NCI-H345 treated with DMSO at 0.1 percent for 48 hours (cell line): Measurements from ENCODE around the gene PDE4D.
"Not testable (repeated sequence)": the region's sequence is repeated elsewhere in the genome, so short reads cannot be mapped to it uniquely, and the experiment has no call there.

Source experiments
- DNase-seq: peaks from one replicate; lab custom pipeline; 2025; ENCODE audit not compliant: unreplicated experiment; lab: John Stamatoyannopoulos, UW

PDE4D gene

GRCh38 chr5:59800347-59800893 is 93.1 kb downstream of the PDE4D start:
- DNase-seq = no peak

GRCh38 chr5:59799668-59800346 is 93.7 kb downstream of the PDE4D start:
- peak; percentile 29 for DNase-seq

- peak; percentile 20 for DNase-seq
Measured at GRCh38 chr5:59798862-59799667, 94.5 kb downstream of the PDE4D start.

GRCh38 chr5:59795141-59795540 is 98.4 kb downstream of the PDE4D start:
- no peak for DNase-seq

- no peak for DNase-seq
Measured at GRCh38 chr5:59792983-59793585, 100.4 kb downstream of the PDE4D start.

- no peak for DNase-seq
Measured at GRCh38 chr5:59791617-59792016, 101.9 kb downstream of the PDE4D start.

GRCh38 chr5:59790776-59791475 is 102.6 kb downstream of the PDE4D start:
- DNase-seq = no peak

- DNase-seq = no peak
Measured at GRCh38 chr5:59790376-59790775, 103.2 kb downstream of the PDE4D start.

GRCh38 chr5:59789894-59790293 is 103.6 kb downstream of the PDE4D start:
- no peak for DNase-seq

- DNase-seq = no peak
Measured at GRCh38 chr5:59789197-59789596, 104.3 kb downstream of the PDE4D start.

GRCh38 chr5:59786334-59786805 is 107.2 kb downstream of the PDE4D start:
- DNase-seq = no peak

GRCh38 chr5:59785676-59786333 is 107.7 kb downstream of the PDE4D start:
- DNase-seq = no peak

GRCh38 chr5:59784708-59785107 is 108.8 kb downstream of the PDE4D start:
- DNase-seq = not testable (repeated sequence)

- no peak for DNase-seq
Measured at GRCh38 chr5:59783264-59783663, 110.3 kb downstream of the PDE4D start.

GRCh38 chr5:59782856-59783255 is 110.7 kb downstream of the PDE4D start:
- no peak for DNase-seq

- no peak for DNase-seq
Measured at GRCh38 chr5:59779453-59779852, 114.1 kb downstream of the PDE4D start.

GRCh38 chr5:59777028-59777427 is 116.5 kb downstream of the PDE4D start:
- no peak for DNase-seq

GRCh38 chr5:59773294-59773693 is 120.2 kb downstream of the PDE4D start:
- DNase-seq = no peak

- no peak for DNase-seq
Measured at GRCh38 chr5:59772757-59773156, 120.8 kb downstream of the PDE4D start.

- no peak for DNase-seq
Measured at GRCh38 chr5:59772206-59772605, 121.3 kb downstream of the PDE4D start.
